ENCODE results near the gene FEZ2.
A peak's percentile ranks its signal among the peaks of the same experiment; 100 is the strongest.

FEZ2 gene

DNA sequence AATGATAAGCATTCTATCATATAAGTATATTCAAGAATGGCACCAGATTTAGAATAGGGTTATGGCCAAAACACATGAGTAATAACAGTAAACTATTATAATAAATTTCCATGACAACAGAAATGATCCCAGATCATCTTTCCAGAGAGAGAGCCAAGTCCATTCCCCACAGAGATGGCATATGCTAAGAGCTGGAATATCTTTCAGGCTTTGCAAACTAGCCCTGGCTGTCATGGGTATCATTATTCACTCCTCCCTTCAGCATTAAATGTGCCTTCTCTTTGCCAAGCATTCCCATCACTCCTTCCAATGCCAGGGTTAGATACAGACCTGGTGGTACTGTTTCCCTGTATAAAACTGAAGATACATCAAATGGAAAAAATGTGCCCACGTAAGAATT lies 10.9 kb downstream of the FEZ2 start:
- no peak for DNase-seq

DNA sequence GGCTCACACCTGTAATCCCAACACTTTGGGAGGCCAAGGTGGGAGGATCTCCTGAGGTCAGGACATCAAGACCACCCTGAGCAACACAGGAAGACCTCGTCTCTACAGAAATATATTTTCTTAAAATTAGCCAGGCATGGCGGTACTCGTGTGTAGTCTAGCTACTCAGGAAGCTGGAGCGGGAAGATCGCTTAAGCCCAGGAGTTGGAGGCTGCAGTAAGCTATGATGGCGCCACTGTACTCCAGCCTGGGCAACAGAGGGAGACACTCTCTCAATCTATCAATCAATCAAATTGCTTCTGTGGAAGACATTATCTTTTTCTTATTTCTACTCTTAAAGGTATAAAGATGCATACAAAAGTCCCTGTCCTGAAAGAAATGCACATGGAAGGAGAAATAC lies 11.3 kb downstream of the FEZ2 start:
- DNase-seq = no peak

DNA sequence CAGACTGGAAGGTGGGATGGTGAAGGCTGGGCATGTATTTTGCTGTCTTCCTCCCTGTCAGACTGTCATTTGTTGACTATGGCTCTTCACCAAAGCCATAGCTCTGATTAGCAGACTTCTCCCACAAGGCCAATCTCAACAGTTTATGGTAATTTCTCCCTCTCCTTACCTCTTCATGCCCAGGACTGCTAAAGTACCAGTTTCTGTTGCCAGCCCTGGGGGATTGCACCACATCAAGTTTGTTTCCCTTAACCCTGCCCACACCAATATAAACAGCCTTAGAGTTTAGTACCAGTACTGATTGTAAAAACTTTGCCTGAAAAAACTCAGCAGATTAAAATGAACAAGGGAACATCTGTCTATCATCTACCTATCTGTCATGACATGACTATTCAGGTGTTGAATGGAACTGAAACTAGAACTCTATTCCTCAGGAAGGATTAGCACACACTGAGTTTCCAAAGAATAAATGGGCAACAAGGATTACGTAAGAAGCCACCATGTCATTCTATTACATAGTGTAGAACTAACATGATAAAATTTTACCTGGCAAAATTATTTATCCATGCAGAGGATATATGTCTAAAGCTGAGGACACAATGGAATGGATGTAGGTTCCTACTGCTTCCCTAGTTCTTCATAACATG lies 13.7 kb downstream of the FEZ2 start:
- no peak for DNase-seq

DNA sequence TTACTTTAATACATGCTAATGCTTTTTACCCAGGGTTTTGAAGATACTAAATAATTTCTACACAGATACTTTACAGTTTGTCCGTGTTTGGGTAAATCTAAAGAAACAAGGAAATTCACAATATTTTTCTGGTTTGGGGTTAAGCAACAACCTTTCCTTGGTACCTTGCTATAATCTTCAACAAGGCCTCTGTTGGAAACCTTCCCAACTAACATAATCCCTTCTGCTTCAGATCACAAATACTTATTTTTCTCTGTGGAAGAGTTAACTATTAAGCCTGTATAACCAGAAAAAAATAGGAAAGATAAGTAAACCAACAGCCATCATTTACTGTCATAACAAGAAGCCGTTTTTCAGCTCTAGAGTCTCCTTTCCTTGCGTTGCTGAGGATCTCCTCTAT lies 15.0 kb downstream of the FEZ2 start:
- no peak for DNase-seq

GRCh38 chr2:36582538-36582937 lies 15.4 kb downstream of the FEZ2 start:
- no peak for DNase-seq

GRCh38 chr2:36579297-36579664 lies 18.7 kb downstream of the FEZ2 start:
- no peak for DNase-seq

- no peak for DNase-seq
These were observed 19.3 kb downstream of the FEZ2 start for GRCh38 chr2:36578343-36579296.

- no peak for DNase-seq
These were observed 20.1 kb downstream of the FEZ2 start for GRCh38 chr2:36577884-36578283.

- DNase-seq = no peak
These were observed 23.4 kb downstream of the FEZ2 start for GRCh38 chr2:36574560-36574959.

GRCh38 chr2:36573165-36573564 lies 24.8 kb downstream of the FEZ2 start:
- DNase-seq = no peak

DNA sequence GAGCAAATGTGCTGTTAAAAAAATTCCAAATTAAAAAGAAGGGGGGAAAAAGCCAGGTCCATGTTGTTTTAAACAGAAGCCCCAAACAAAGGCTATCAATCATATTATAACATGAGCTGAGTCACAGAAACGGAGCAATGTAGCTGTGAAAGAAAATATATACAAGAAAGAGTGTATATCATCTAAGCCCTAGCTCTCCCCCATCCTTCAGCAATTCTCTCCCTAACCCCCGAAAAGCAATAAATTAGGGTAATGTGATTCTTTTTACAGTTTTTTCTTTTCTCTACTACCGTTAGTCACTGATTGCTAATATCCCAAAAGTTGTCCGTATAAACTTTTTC lies 25.3 kb downstream of the FEZ2 start:
- no peak for DNase-seq

GRCh38 chr2:36572054-36572718 lies 25.8 kb downstream of the FEZ2 start:
- DNase-seq = no peak

GRCh38 chr2:36570416-36570815 lies 27.6 kb downstream of the FEZ2 start:
- DNase-seq = no peak

GRCh38 chr2:36569267-36569856 lies 28.6 kb downstream of the FEZ2 start:
- DNase-seq = no peak

- no peak for DNase-seq
These were observed 29.3 kb downstream of the FEZ2 start for GRCh38 chr2:36568516-36569246.

- DNase-seq = no peak
These were observed 30.1 kb downstream of the FEZ2 start for GRCh38 chr2:36567711-36568408.

- no peak for DNase-seq
These were observed 31.1 kb downstream of the FEZ2 start for GRCh38 chr2:36566887-36567286.

GRCh38 chr2:36565712-36566111 lies 32.3 kb downstream of the FEZ2 start:
- no peak for DNase-seq

DNA sequence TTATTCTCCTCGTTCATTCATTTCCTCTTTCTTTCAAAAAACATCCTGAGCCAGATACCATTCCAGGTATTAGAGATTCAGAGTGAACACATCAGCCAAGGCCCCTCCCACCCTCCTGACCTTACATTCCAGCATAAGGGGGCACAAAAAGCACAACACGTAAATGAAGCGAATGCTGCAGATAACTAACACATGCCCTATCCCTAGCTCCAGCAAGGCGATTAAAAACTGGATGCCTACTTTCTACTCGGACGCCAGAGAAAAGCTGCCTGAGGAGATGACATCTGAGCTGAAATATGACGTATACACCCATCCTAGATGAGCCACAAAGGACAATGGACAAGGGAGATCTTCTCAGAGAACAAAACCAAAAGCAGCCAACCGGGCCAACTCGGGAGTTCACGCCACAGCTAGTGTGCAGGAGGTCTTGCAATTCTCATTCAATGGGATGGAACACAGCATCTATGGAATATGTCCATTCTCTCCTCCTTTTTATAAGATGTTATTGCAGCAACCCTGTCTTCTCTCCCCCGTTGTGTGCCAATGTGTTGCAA lies 33.5 kb downstream of the FEZ2 start:
- DNase-seq = no peak

- peak; percentile 14 for DNase-seq
These were observed 34.9 kb downstream of the FEZ2 start for GRCh38 chr2:36562973-36563532.

GRCh38 chr2:36562240-36562639 lies 35.7 kb downstream of the FEZ2 start:
- DNase-seq = no peak

Measured in activated CD4-positive, alpha-beta T cell treated with anti-CD3 and anti-CD28 coated beads, Interleukin-2, amount 50 U/mL, for 16 hours (primary cell).